Esophagus squamous epithelium (tissue), 4 donors: ENCODE data around the gene SCN11A.

Experiments used
- POLR2A ChIP-seq, 4 donors: fragments of 450-650 bp; IDR thresholded peaks; one replicate each; pipeline ENCODE4 v1.6.1; 2017; ENCODE audit warnings: antibody characterized with exemption in 4 of 4, mild to moderate bottlenecking in 4 of 4, moderate library complexity in 3 of 4
- TF ChIP-seq, protein P1 (sequence below), 6 experiments: fragments of 450-650 bp in 4 of 6; fragments of 200-600 bp in 2 of 6; sonication (generic) in 2 of 6; IDR thresholded peaks; one replicate each; pipeline ENCODE4 v1.5.1; 2016 to 2019; ENCODE audit warnings: antibody characterized with exemption in 6 of 6, mild to moderate bottlenecking in 4 of 6, moderate library complexity in 4 of 6

- TF ChIP-seq, protein P1, sequence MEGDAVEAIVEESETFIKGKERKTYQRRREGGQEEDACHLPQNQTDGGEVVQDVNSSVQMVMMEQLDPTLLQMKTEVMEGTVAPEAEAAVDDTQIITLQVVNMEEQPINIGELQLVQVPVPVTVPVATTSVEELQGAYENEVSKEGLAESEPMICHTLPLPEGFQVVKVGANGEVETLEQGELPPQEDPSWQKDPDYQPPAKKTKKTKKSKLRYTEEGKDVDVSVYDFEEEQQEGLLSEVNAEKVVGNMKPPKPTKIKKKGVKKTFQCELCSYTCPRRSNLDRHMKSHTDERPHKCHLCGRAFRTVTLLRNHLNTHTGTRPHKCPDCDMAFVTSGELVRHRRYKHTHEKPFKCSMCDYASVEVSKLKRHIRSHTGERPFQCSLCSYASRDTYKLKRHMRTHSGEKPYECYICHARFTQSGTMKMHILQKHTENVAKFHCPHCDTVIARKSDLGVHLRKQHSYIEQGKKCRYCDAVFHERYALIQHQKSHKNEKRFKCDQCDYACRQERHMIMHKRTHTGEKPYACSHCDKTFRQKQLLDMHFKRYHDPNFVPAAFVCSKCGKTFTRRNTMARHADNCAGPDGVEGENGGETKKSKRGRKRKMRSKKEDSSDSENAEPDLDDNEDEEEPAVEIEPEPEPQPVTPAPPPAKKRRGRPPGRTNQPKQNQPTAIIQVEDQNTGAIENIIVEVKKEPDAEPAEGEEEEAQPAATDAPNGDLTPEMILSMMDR (IDR thresholded peaks at IDR 0.05), result no peak
- TF ChIP-seq POLR2A (IDR thresholded peaks at IDR 0.05), result no peak
Measured at GRCh38 chr3:39075910-39076309, 24.2 kb upstream of the SCN11A start.
